Keratinocyte (primary cell): ENCODE data around the gene ANXA4. TPM values are rescaled to one million over a fixed set of nuclear protein-coding genes. Genes with fewer than 3 reads are reported as not detected.

ENCODE experiments used
- DNase-seq: peaks from one replicate; pipeline ENCODE4 v3.0.0-alpha.2; 2011; ENCODE audit warnings: low read depth, missing footprints, low spot score
- FAIRE-seq: peaks from 2 replicates; lab custom pipeline; 2011; peaks lifted over from hg19 to GRCh38; lab: Jason Lieb, UNC
- H2AFZ ChIP-seq: 2 replicates; pipeline ENCODE4 v1.6.0; 2012; ENCODE audit warnings: low read length, control low read depth, inconsistent platforms; ENCODE audit not compliant: control insufficient read depth
- H3K27ac ChIP-seq: 2 replicates; pipeline ENCODE4 v1.5.1; 2011; ENCODE audit warnings: low read length; ENCODE audit not compliant: control insufficient read depth, insufficient read depth
- H3K27me3 ChIP-seq: 3 replicates; pipeline ENCODE4 v1.6.0; 2011; ENCODE audit warnings: low read length; ENCODE audit not compliant: control insufficient read depth, insufficient read depth; ENCODE audit errors: extremely low read depth
- H3K36me3 ChIP-seq, 2 experiments: 2 replicates in 1 of 2; 3 replicates in 1 of 2; pipeline ENCODE4 v1.5.1; 2011; ENCODE audit warnings: low read length in 2 of 2, mild to moderate bottlenecking in 1 of 2; ENCODE audit not compliant: control insufficient read depth in 2 of 2, insufficient read depth in 2 of 2; ENCODE audit errors: extremely low read depth in 1 of 2
- H3K4me1 ChIP-seq: 3 replicates; pipeline ENCODE4 v1.5.1; 2011; ENCODE audit warnings: low read length; ENCODE audit not compliant: control insufficient read depth, insufficient read depth; ENCODE audit errors: extremely low read depth
- H3K4me2 ChIP-seq: 3 replicates; pipeline ENCODE4 v1.6.0; 2011; ENCODE audit warnings: low read depth, low read length; ENCODE audit not compliant: control insufficient read depth, insufficient read depth; ENCODE audit errors: extremely low read depth
- H3K4me3 ChIP-seq, 3 experiments: fragments of 200-600 bp in 1 of 3; sonication (generic) in 1 of 3; 2 replicates in 2 of 3; 3 replicates in 1 of 3; pipeline ENCODE4 v1.5.1; 2011 to 2016; ENCODE audit warnings: low read length in 3 of 3, mild to moderate bottlenecking in 3 of 3, control low read depth in 2 of 3, inconsistent platforms in 1 of 3, low read depth in 1 of 3, mixed read lengths in 1 of 3, mixed run types in 1 of 3, moderate library complexity in 1 of 3; ENCODE audit not compliant: control insufficient read depth in 2 of 3, insufficient read depth in 2 of 3; ENCODE audit errors: extremely low read depth in 1 of 3
- H3K79me2 ChIP-seq: 2 replicates; pipeline ENCODE4 v1.6.0; 2012; ENCODE audit warnings: low read length; ENCODE audit not compliant: control insufficient read depth, insufficient read depth
- H3K9ac ChIP-seq: 3 replicates; pipeline ENCODE4 v1.6.0; 2011; ENCODE audit warnings: low read length; ENCODE audit not compliant: control insufficient read depth, insufficient read depth; ENCODE audit errors: extremely low read depth
- H3K9me1 ChIP-seq: 3 replicates; pipeline ENCODE4 v1.6.0; 2011; ENCODE audit warnings: low read length; ENCODE audit not compliant: control insufficient read depth, insufficient read depth; ENCODE audit errors: extremely low read depth
- H3K9me3 ChIP-seq: 2 replicates; pipeline ENCODE4 v1.5.1; 2012; ENCODE audit warnings: low read depth, low read length; ENCODE audit not compliant: control insufficient read depth
- H4K20me1 ChIP-seq: 3 replicates; pipeline ENCODE4 v1.6.0; 2011; ENCODE audit warnings: low read length; ENCODE audit not compliant: control insufficient read depth, insufficient read depth; ENCODE audit errors: extremely low read depth
- CTCF ChIP-seq, 3 experiments: IDR thresholded peaks in 1 of 3; conservative IDR thresholded peaks in 1 of 3; optimal IDR thresholded peaks in 1 of 3; 2 replicates in 2 of 3; 3 replicates in 1 of 3; pipeline versions ENCODE3 to v1.5.1; 2011; ENCODE audit warnings: low read length in 3 of 3, mild to moderate bottlenecking in 3 of 3, moderate library complexity in 2 of 3, control low read depth in 1 of 3, inconsistent platforms in 1 of 3; ENCODE audit not compliant: insufficient read depth in 2 of 3; ENCODE audit errors: extremely low read depth in 1 of 3
- EZH2 ChIP-seq: IDR thresholded peaks from one replicate; pipeline ENCODE4 v1.6.1; 2012; ENCODE audit warnings: inconsistent platforms, mild to moderate bottlenecking, low read length, moderate library complexity
- dilution Hi-C: fragments of 300-500 bp; cut with MboI; formaldehyde crosslinking; loops from one replicate; pipeline ENCODE4 v1.7.0; 2020; ENCODE audit warnings: low sequenced_read_pairs; ENCODE audit not compliant: extremely low pct_ligation_motif_present
- polyA plus RNA-seq, 5 experiments: library from polyadenylated mRNA; depleted of rRNA in 3 of 5; stranded (reverse) in 3 of 5; stranded (forward) in 1 of 5; unstranded in 1 of 5; fragments of >200 nt; gene quantifications; 1 replicate in 1 of 5; 2 replicates in 3 of 5; 3 replicates in 1 of 5; pipeline versions ENCODE4 v1.2.1 to v1.2.3, GENCODE V29; 2011 to 2012; ENCODE audit warnings: missing spikeins in 2 of 5, low read depth in 1 of 5, low replicate concordance in 1 of 5

Gene ANXA4
- polyA plus RNA-seq, 1 donor (not counting 4 experiments of a cell fraction or from before 2014, with no cell fraction given): 209 TPM

- no peak overlapping the region for H3K9ac ChIP-seq
- FAIRE-seq (no peak), DNase-seq (no peak)
- TF ChIP-seq EZH2: no peak
- no peak for TF ChIP-seq CTCF (optimal IDR thresholded peaks at IDR 0.05 in 1 of 3, IDR thresholded peaks at IDR 0.05 in 1 of 3, conservative IDR thresholded peaks at IDR 0.05 in 1 of 3; ENCODE audit: extremely low read depth in 1 of 3, insufficient read depth in 2 of 3, low read length in 3 of 3)
- H3K36me3 ChIP-seq: no peaks in the 10 kb centered on the region
- no peaks in the 10 kb centered on the region for H3K27me3 ChIP-seq
- no peaks in the 10 kb centered on the region for H4K20me1 ChIP-seq
- no peaks in the 10 kb centered on the region for H3K9me3 ChIP-seq
- no peaks in the 10 kb centered on the region for H3K9me1 ChIP-seq
- H3K4me1 ChIP-seq: peaks cover 3% of the 10 kb centered on the region
- no peak overlapping the region for H3K4me3 ChIP-seq
- no peak overlapping the region for H2AFZ ChIP-seq
- no peak overlapping the region for H3K4me2 ChIP-seq
- peaks cover 8% of the 10 kb centered on the region for H3K79me2 ChIP-seq
- dilution Hi-C loops: no loop called here
- no peak overlapping the region for H3K27ac ChIP-seq
These were observed 93.7 kb downstream of the ANXA4 start for GRCh38 chr2:69835666-69836065.

GRCh38 chr2:69836316-69836715 lies 94.4 kb downstream of the ANXA4 start:
- no peak overlapping the region for H3K27ac ChIP-seq
- H2AFZ ChIP-seq: no peak overlapping the region
- no peaks in the 10 kb centered on the region for H3K27me3 ChIP-seq
- H3K4me2 ChIP-seq: no peak overlapping the region
- FAIRE-seq (no peak), DNase-seq (no peak)
- H3K9me1 ChIP-seq: no peaks in the 10 kb centered on the region
- no peaks in the 10 kb centered on the region for H4K20me1 ChIP-seq
- no peak overlapping the region for H3K4me3 ChIP-seq
- TF ChIP-seq EZH2: no peak
- no peak for TF ChIP-seq CTCF (optimal IDR thresholded peaks at IDR 0.05 in 1 of 3, IDR thresholded peaks at IDR 0.05 in 1 of 3, conservative IDR thresholded peaks at IDR 0.05 in 1 of 3; ENCODE audit: extremely low read depth in 1 of 3, insufficient read depth in 2 of 3, low read length in 3 of 3)
- H3K36me3 ChIP-seq: no peaks in the 10 kb centered on the region
- dilution Hi-C loops: no loop called here
- H3K9ac ChIP-seq: no peak overlapping the region
- peaks cover 4% of the 10 kb centered on the region for H3K79me2 ChIP-seq
- H3K9me3 ChIP-seq: no peaks in the 10 kb centered on the region
- no peaks in the 10 kb centered on the region for H3K4me1 ChIP-seq
